Keratinocyte (primary cell): Measurements from ENCODE around the gene CPNE9. TPM values are rescaled to one million over a fixed set of nuclear protein-coding genes. Genes with fewer than 3 reads are reported as not detected.

Experiments used
- DNase-seq: peaks from one replicate; pipeline ENCODE4 v3.0.0-alpha.2; 2011; ENCODE audit warnings: low read depth, missing footprints, low spot score
- FAIRE-seq: peaks from 2 replicates; lab custom pipeline; 2011; peaks lifted over from hg19 to GRCh38; lab: Jason Lieb, UNC
- H2AFZ ChIP-seq: 2 replicates; pipeline ENCODE4 v1.6.0; 2012; ENCODE audit warnings: low read length, control low read depth, inconsistent platforms; ENCODE audit not compliant: control insufficient read depth
- H3K27ac ChIP-seq: 2 replicates; pipeline ENCODE4 v1.5.1; 2011; ENCODE audit warnings: low read length; ENCODE audit not compliant: control insufficient read depth, insufficient read depth
- H3K27me3 ChIP-seq: 3 replicates; pipeline ENCODE4 v1.6.0; 2011; ENCODE audit warnings: low read length; ENCODE audit not compliant: control insufficient read depth, insufficient read depth; ENCODE audit errors: extremely low read depth
- H3K36me3 ChIP-seq, 2 experiments: 2 replicates in 1 of 2; 3 replicates in 1 of 2; pipeline ENCODE4 v1.5.1; 2011; ENCODE audit warnings: low read length in 2 of 2, mild to moderate bottlenecking in 1 of 2; ENCODE audit not compliant: control insufficient read depth in 2 of 2, insufficient read depth in 2 of 2; ENCODE audit errors: extremely low read depth in 1 of 2
- H3K4me1 ChIP-seq: 3 replicates; pipeline ENCODE4 v1.5.1; 2011; ENCODE audit warnings: low read length; ENCODE audit not compliant: control insufficient read depth, insufficient read depth; ENCODE audit errors: extremely low read depth
- H3K4me2 ChIP-seq: 3 replicates; pipeline ENCODE4 v1.6.0; 2011; ENCODE audit warnings: low read depth, low read length; ENCODE audit not compliant: control insufficient read depth, insufficient read depth; ENCODE audit errors: extremely low read depth
- H3K4me3 ChIP-seq, 3 experiments: fragments of 200-600 bp in 1 of 3; sonication (generic) in 1 of 3; 2 replicates in 2 of 3; 3 replicates in 1 of 3; pipeline ENCODE4 v1.5.1; 2011 to 2016; ENCODE audit warnings: low read length in 3 of 3, mild to moderate bottlenecking in 3 of 3, control low read depth in 2 of 3, inconsistent platforms in 1 of 3, low read depth in 1 of 3, mixed read lengths in 1 of 3, mixed run types in 1 of 3, moderate library complexity in 1 of 3; ENCODE audit not compliant: control insufficient read depth in 2 of 3, insufficient read depth in 2 of 3; ENCODE audit errors: extremely low read depth in 1 of 3
- H3K79me2 ChIP-seq: 2 replicates; pipeline ENCODE4 v1.6.0; 2012; ENCODE audit warnings: low read length; ENCODE audit not compliant: control insufficient read depth, insufficient read depth
- H3K9ac ChIP-seq: 3 replicates; pipeline ENCODE4 v1.6.0; 2011; ENCODE audit warnings: low read length; ENCODE audit not compliant: control insufficient read depth, insufficient read depth; ENCODE audit errors: extremely low read depth
- H3K9me1 ChIP-seq: 3 replicates; pipeline ENCODE4 v1.6.0; 2011; ENCODE audit warnings: low read length; ENCODE audit not compliant: control insufficient read depth, insufficient read depth; ENCODE audit errors: extremely low read depth
- H3K9me3 ChIP-seq: 2 replicates; pipeline ENCODE4 v1.5.1; 2012; ENCODE audit warnings: low read depth, low read length; ENCODE audit not compliant: control insufficient read depth
- H4K20me1 ChIP-seq: 3 replicates; pipeline ENCODE4 v1.6.0; 2011; ENCODE audit warnings: low read length; ENCODE audit not compliant: control insufficient read depth, insufficient read depth; ENCODE audit errors: extremely low read depth
- EZH2 ChIP-seq: IDR thresholded peaks from one replicate; pipeline ENCODE4 v1.6.1; 2012; ENCODE audit warnings: inconsistent platforms, mild to moderate bottlenecking, low read length, moderate library complexity
- dilution Hi-C: fragments of 300-500 bp; cut with MboI; formaldehyde crosslinking; loops from one replicate; pipeline ENCODE4 v1.7.0; 2020; ENCODE audit warnings: low sequenced_read_pairs; ENCODE audit not compliant: extremely low pct_ligation_motif_present
- polyA plus RNA-seq, 5 experiments: library from polyadenylated mRNA; depleted of rRNA in 3 of 5; stranded (reverse) in 3 of 5; stranded (forward) in 1 of 5; unstranded in 1 of 5; fragments of >200 nt; gene quantifications; 1 replicate in 1 of 5; 2 replicates in 3 of 5; 3 replicates in 1 of 5; pipeline versions ENCODE4 v1.2.1 to v1.2.3, GENCODE V29; 2011 to 2012; ENCODE audit warnings: missing spikeins in 2 of 5, low read depth in 1 of 5, low replicate concordance in 1 of 5
- TF ChIP-seq, protein P1 (sequence below), 3 experiments: IDR thresholded peaks in 1 of 3; conservative IDR thresholded peaks in 1 of 3; optimal IDR thresholded peaks in 1 of 3; 2 replicates in 2 of 3; 3 replicates in 1 of 3; pipeline versions ENCODE3 to v1.5.1; 2011; ENCODE audit warnings: low read length in 3 of 3, mild to moderate bottlenecking in 3 of 3, moderate library complexity in 2 of 3, control low read depth in 1 of 3, inconsistent platforms in 1 of 3; ENCODE audit not compliant: insufficient read depth in 2 of 3; ENCODE audit errors: extremely low read depth in 1 of 3

Gene CPNE9
- polyA plus RNA-seq, 1 donor (not counting 4 experiments of a cell fraction or from before 2014, with no cell fraction given), result not detected

DNA sequence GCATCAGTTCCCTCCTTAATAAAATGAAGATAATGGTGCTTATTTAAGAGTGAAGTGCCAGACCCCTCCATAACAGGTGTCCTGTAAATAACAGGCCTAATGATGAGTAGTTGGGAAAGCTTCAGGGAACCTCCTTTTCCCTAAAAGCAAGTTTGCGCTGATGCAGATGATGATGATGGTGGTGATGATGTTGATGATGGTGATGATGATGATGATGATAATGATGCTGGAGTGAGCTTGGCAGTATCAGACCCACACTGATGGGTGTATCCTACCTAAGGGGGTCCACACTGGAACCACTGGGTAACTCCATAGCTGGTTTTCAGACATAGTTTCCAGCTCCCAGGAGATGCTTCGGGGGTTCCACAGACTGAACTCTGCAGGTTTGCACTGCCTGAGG is 29.9 kb upstream of the CPNE9 start:
- dilution Hi-C loops, result no loop called here
- Histone ChIP-seq H3K36me3 (peaks cover 25 to 51% of the 10 kb centered on the region in 2 experiments), H3K27me3 (no peaks in the 10 kb centered on the region)

DNA sequence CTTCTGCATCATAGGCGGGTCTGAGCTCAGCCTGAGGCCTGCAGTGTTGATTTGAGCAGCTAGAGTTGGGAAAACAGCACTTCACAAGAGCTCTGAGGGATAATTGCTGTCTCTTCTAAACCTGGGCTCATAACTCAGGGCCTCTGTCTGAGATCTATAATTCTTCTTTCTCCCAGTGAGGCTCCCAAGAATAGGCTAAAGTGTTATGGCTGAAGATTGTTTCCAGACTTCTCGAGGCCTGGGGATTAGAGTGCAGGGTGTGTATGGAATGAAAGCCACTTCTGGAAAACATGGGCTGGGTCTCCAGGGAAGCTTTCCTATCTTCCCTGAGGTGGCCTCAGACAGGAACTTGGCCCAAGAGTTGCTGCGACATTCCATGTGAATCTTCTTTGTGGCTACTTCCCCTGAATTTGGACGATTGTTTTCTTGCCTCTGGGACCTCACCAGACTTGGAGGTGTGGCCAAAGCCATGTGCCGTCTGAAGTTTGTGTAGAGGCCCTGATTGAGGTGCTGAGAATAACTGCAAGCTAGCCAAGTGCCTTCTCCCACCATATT is 27.8 kb upstream of the CPNE9 start:
- Histone ChIP-seq H3K4me2 (no peak overlapping the region), H3K79me2 (no peaks in the 10 kb centered on the region), H3K9ac (no peak overlapping the region), H3K4me1 (no peaks in the 10 kb centered on the region), H3K27ac (no peak overlapping the region), H3K27me3 (no peaks in the 10 kb centered on the region), H4K20me1 (no peaks in the 10 kb centered on the region), H3K4me3 (no peak overlapping the region), H3K36me3 (peaks cover 35 to 54% of the 10 kb centered on the region in 2 experiments), H3K9me1 (no peaks in the 10 kb centered on the region), H2AFZ (no peak overlapping the region), H3K9me3 (no peaks in the 10 kb centered on the region)
- DNase-seq (no peak), FAIRE-seq (no peak)
- dilution Hi-C loops, result no loop called here
- no peak for TF ChIP-seq EZH2

More for the DNA sequence above, 29.9 kb upstream of the CPNE9 start:
- Histone ChIP-seq H2AFZ (no peak overlapping the region), H3K9me3 (no peaks in the 10 kb centered on the region), H3K4me3 (no peak overlapping the region), H3K9ac (no peak overlapping the region), H4K20me1 (no peaks in the 10 kb centered on the region), H3K9me1 (no peaks in the 10 kb centered on the region), H3K4me1 (no peaks in the 10 kb centered on the region), H3K79me2 (no peaks in the 10 kb centered on the region), H3K27ac (no peak overlapping the region), H3K4me2 (no peak overlapping the region)
- no peak for TF ChIP-seq EZH2
- TF ChIP-seq, protein P1, sequence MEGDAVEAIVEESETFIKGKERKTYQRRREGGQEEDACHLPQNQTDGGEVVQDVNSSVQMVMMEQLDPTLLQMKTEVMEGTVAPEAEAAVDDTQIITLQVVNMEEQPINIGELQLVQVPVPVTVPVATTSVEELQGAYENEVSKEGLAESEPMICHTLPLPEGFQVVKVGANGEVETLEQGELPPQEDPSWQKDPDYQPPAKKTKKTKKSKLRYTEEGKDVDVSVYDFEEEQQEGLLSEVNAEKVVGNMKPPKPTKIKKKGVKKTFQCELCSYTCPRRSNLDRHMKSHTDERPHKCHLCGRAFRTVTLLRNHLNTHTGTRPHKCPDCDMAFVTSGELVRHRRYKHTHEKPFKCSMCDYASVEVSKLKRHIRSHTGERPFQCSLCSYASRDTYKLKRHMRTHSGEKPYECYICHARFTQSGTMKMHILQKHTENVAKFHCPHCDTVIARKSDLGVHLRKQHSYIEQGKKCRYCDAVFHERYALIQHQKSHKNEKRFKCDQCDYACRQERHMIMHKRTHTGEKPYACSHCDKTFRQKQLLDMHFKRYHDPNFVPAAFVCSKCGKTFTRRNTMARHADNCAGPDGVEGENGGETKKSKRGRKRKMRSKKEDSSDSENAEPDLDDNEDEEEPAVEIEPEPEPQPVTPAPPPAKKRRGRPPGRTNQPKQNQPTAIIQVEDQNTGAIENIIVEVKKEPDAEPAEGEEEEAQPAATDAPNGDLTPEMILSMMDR (optimal IDR thresholded peaks at IDR 0.05 in 1 of 3, IDR thresholded peaks at IDR 0.05 in 1 of 3, conservative IDR thresholded peaks at IDR 0.05 in 1 of 3; ENCODE audit: extremely low read depth in 1 of 3, insufficient read depth in 2 of 3, low read length in 3 of 3), result no peak
- no peak for FAIRE-seq
- DNase-seq, result no peak

GRCh38 chr3:9676785-9677184 is 26.8 kb upstream of the CPNE9 start:
- dilution Hi-C loops, result no loop called here

More at GRCh38 chr3:9676785-9677184, 26.8 kb upstream of the CPNE9 start:
- no peaks in the 10 kb centered on the region for H3K79me2 ChIP-seq
- H3K4me3 ChIP-seq, result no peak overlapping the region
- H3K9me3 ChIP-seq, result no peaks in the 10 kb centered on the region
- peaks cover 41 to 58% of the 10 kb centered on the region in 2 experiments for H3K36me3 ChIP-seq
- FAIRE-seq (no peak), DNase-seq (no peak)
- H2AFZ ChIP-seq, result no peak overlapping the region
- H4K20me1 ChIP-seq, result no peaks in the 10 kb centered on the region
- H3K4me1 ChIP-seq, result no peaks in the 10 kb centered on the region
- no peak overlapping the region for H3K27ac ChIP-seq
- no peaks in the 10 kb centered on the region for H3K27me3 ChIP-seq
- H3K4me2 ChIP-seq, result no peak overlapping the region
- TF ChIP-seq EZH2, result no peak
- TF ChIP-seq, protein P1 (optimal IDR thresholded peaks at IDR 0.05 in 1 of 3, IDR thresholded peaks at IDR 0.05 in 1 of 3, conservative IDR thresholded peaks at IDR 0.05 in 1 of 3; ENCODE audit: extremely low read depth in 1 of 3, insufficient read depth in 2 of 3, low read length in 3 of 3), result no peak
- H3K9ac ChIP-seq, result no peak overlapping the region
- H3K9me1 ChIP-seq, result no peaks in the 10 kb centered on the region
